Fibroblast of mammary gland (primary cell): Measurements from ENCODE around the gene CPED1.

Source experiments
- DNase-seq: peaks from one replicate; pipeline ENCODE4 v3.0.0-alpha.2; 2010; ENCODE audit warnings: low read depth
- H3K4me3 ChIP-seq: 2 replicates; pipeline ENCODE4 v1.5.1; 2011; ENCODE audit warnings: low read depth, mild to moderate bottlenecking, low read length, moderate library complexity; ENCODE audit not compliant: control insufficient read depth
- CTCF ChIP-seq: conservative IDR thresholded peaks from 2 replicates; pipeline ENCODE4 v1.5.1; 2011; ENCODE audit warnings: low read depth, low read length, inconsistent platforms; ENCODE audit not compliant: control insufficient read depth, insufficient read depth

CPED1 gene

DNA sequence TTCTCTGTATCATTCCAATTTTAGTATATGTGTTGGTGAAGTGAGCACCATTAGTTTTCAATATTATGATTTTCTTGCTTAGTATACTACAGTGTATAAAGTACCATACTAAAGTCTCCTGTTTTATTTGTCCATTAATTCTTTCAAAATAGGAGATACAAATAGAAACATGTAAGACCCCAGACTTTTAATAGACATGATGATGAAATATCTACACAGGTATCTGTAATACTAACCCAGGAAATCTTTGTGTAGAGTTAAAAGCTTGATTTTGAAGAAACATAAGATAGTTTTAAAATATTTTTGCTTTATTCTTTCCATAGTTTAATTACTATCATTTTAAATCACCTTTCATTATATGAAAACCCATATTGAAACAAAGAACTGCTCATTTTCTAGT, 206.5 kb downstream of the CPED1 start:
- DNase-seq, result no peak
- H3K4me3 ChIP-seq, result no peak overlapping the region
- no peak for TF ChIP-seq CTCF

DNA sequence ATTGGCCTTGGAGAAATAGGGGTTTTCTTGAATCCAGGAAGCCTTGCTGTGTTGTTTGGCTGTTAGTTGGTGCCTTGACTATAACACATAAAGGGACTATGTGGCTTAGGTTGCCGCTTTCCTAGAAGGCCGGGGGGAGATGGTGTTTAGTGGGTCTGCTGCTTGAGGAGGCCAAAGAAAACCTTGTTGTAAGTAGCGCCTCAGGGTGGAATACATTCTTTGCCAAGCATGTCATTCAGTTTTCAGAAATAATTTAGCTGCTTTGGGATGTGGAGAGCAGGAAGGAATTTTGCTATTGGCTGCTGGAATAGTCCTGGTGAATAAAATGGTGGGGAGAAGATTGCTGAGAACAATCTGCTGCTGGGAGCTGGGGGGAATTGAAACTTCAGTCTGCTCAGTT, 207.4 kb downstream of the CPED1 start:
- no peak overlapping the region for H3K4me3 ChIP-seq
- no peak for DNase-seq
- TF ChIP-seq CTCF, result no peak

DNA sequence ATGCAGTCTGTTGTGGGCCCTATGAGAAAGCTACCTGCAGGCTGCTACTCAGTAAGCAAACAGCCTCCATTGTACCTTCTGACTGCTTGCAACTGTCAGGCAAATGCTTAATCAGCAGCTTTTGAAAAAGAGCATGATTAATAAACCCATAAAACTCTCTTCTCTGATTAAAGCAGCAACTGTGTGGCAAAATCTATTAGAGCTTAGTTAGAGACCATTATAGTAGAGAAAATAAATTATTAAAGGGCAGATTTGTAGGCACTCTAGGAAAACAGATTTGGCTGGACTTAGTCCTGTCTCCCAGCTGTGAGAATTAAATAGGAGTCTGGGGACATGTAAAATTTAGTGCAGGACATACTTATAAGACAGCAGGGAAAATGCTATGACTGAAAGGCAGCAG, 207.8 kb downstream of the CPED1 start:
- no peak for DNase-seq
- no peak overlapping the region for H3K4me3 ChIP-seq
- TF ChIP-seq CTCF, result no peak

DNA sequence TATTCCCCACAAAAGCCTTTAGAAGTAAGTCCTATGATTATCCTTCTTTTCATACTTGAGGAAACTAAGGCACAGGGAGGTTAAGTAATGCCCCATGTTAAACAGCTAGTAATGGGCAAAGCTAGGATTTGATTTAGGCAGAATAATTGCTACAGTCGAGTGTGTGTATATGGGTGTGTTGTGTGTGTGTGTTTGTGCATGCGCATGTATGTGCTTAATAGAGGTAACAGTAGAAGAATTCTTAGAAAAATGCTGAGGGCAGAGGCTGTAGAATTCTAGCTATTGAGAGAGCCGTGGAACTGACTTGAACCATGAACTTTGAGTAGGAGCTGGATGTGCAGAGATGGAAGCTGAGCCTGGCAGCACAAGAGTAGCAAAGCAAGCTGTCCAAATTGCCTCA, 208.9 kb downstream of the CPED1 start:
- H3K4me3 ChIP-seq, result no peak overlapping the region

DNA sequence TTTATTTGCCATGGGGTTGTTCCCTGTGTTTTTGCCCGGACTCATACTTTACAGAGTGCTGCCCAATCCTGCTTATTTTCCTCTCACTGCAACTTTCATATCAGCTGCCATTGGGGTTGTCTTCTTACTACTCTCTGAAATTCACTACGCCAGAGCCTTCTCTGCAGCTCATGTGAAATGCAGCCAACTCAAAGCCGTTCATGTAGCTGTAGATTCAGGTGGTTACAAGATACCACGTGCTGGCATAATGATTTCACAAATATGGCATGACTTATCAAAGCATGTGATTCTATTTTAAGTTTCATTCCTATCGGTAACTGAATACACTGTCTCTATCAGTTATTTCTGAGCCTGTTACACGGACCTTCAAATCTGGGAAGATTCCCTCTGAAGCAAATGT, 210.0 kb downstream of the CPED1 start:
- no peak overlapping the region for H3K4me3 ChIP-seq
- TF ChIP-seq CTCF, result no peak
- no peak for DNase-seq

More for the DNA sequence above, 208.9 kb downstream of the CPED1 start:
- no peak for DNase-seq
- no peak for TF ChIP-seq CTCF

- DNase-seq, result no peak
- TF ChIP-seq CTCF, result no peak
Observed at GRCh38 chr7:121202125-121202524, 213.6 kb downstream of the CPED1 start.

DNA sequence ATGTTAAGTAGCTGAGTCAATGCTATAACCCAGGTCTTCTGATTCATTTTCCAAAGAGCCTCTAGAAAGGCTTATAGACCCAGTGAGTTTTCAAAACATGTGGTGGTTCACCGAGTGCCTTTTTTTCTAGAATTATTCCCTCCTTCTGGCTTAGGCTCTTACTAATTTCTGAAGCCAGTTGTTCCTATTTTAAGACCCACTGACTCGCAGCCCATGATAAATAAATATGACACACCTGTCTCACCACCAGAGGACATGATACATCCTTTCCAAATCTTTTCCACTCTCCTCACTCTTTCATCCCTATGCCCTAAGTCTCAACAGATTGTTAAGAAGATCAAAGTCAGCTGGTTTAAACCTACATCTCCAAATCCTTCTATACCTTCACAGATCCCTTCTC, 214.3 kb downstream of the CPED1 start:
- no peak for TF ChIP-seq CTCF
- no peak overlapping the region for H3K4me3 ChIP-seq
- DNase-seq, result peak; percentile 23

More at GRCh38 chr7:121202125-121202524, 213.6 kb downstream of the CPED1 start:
- no peak overlapping the region for H3K4me3 ChIP-seq
